HCEC 1CT (cell line): ENCODE data around the gene ARHGEF10L.
A peak's percentile ranks its signal among the peaks of the same experiment; 100 is the strongest.

Experiments used
- DNase-seq: peaks from one replicate; pipeline ENCODE4 v3.0.0-alpha.2; 2017

Gene ARHGEF10L

DNA sequence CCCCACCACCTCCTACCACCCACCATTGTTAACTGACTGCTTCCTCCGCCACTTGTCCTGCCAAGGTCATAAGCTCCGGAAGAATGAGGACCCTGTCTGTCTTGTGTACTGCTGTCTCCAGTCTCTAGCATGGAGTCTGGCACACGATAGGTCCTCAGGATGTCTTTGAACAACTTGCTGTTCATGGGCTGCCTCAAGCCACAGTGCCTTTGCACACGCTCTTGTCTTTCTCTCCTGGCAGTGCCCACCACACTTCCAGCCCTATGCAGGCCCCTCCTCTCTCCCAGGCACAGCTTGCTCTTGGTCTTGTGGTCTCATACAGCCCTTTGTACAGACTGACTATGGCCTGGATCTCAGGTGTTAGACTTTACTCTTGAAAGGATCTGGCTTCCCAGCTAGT is 97.6 kb downstream of the ARHGEF10L start:
- DNase-seq, result no peak

DNA sequence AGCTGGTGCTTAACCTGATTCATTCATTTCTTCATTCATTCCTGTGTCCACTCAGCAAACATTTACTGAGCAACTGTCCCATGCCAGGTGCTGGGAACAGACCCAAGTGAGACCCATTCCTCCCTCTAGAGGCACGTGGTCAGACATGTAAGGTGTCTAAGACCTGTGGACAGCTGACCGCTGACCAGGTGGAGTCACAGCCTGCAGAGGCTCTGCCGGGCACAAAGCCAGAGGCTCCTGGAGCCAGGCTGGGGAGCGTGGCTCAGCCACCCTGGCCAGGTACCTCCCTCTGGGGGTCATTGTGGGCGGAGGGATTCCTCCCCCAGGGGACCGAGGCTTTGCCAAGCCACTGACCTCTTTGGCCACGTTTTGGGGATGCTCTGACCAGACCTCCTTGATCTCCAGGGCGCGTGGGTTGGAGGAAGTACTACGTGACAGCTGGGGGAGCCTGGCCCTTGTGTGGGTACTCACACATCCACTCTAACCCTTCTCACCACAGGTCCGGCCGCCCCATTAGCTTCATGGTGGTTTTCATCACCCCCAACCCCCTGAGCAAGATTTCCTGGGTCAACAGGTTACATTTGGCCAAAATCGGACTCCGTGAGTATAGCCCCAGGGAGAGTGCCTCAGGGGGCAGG is 100.3 kb downstream of the ARHGEF10L start:
- DNase-seq, result no peak

DNA sequence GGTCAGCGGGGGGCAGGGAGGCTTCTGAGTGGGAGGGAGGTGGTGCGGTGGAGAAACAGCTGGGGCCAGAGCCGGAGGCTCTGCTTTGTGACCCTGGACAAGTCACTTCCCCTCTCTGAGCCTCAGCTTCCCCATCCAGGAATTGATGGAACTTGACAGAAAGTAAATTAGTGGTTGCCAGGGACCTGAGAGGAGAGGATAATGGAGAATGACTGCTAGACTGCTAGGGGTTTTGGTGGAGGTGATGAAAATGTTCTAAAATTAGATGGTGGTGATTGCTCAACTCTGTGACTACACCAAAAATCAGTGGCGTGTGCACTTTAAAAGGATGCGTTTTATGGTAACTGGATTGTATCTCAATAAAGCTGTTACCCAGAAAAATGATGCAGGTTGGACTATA is 100.9 kb downstream of the ARHGEF10L start:
- DNase-seq, result no peak

DNA sequence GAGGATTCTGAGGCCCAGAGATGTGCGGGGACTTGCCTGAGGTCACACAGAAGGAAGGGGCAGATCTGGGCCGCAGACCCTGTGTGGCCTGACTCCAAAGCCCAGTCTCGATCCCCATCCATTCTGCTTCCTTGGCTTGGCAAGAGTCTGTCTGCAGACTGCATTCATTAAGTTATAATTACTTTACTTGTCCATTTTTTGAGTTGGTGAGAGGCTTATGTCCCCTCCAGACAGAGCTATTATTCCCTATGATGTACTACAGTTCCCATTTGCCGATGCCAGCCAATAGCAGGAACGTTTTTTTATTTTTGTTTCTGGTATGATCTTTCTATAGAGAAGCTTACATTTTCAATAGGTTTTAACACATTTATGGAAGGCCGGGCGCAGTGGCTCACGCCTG is 101.5 kb downstream of the ARHGEF10L start:
- DNase-seq, result no peak

DNA sequence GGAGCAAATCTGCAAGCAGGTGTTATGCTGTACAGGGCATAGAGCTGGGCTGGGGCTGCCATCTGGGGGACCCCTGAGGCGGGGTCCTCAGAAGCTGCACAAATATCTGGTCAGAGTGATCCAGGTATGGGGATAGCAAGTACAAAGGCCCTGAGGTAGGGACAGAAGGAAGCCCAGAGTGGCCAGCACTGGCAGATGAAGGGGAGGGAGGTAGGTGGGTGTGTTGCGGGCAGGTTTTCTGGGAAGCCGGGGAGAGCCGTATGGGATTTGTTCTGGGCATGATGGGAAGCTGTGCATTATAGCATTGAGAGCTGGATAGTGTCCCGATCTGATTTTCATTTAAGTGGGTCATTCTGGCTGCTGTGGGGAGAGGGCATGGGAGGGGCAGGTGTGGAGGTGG is 102.7 kb downstream of the ARHGEF10L start:
- no peak for DNase-seq

GRCh38 chr1:17642943-17643342 is 103.4 kb downstream of the ARHGEF10L start:
- no peak for DNase-seq

- no peak for DNase-seq
Measured at GRCh38 chr1:17643861-17644703, 104.6 kb downstream of the ARHGEF10L start.

DNA sequence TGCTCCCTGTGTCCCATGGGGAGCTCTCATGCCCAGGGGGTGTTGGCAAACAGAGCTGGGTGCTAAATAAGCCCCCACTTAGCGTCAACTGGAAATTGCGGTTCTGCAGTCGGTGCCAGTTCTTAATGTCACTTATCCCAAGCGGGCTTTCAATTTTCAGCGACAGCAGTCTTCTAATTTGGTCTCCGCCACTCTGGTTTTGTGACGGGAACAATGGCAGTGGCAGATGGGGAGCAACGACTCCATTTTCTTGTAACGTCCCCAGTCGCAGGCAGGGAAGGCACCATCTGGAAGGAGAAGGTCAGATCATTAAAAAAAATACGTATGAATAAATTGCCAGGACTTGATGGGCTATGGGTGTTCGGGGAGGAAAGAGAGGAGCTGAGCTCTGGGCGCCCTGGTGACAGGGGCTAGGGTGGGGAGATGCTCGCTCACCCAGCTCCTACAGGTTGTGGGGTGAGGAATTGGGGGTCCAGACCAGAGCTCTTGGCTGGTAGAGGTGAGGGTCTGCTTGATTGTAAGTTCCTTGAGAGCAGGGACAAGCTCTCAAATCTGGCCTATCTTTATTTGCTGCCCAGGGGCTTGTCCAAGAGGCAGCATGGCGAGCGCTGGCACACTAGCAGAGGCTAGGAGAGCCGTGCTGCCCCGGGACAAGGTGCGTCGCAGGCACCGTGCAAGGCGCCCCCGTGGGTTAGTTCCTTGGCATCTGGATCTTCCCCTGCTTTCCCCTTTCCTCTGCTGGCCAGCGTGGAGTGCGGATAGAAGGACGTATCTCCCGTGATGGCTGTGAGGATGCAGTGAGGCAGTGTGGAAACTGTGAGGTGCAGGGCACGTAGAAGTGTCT is 105.8 kb downstream of the ARHGEF10L start:
- DNase-seq, result no peak

DNA sequence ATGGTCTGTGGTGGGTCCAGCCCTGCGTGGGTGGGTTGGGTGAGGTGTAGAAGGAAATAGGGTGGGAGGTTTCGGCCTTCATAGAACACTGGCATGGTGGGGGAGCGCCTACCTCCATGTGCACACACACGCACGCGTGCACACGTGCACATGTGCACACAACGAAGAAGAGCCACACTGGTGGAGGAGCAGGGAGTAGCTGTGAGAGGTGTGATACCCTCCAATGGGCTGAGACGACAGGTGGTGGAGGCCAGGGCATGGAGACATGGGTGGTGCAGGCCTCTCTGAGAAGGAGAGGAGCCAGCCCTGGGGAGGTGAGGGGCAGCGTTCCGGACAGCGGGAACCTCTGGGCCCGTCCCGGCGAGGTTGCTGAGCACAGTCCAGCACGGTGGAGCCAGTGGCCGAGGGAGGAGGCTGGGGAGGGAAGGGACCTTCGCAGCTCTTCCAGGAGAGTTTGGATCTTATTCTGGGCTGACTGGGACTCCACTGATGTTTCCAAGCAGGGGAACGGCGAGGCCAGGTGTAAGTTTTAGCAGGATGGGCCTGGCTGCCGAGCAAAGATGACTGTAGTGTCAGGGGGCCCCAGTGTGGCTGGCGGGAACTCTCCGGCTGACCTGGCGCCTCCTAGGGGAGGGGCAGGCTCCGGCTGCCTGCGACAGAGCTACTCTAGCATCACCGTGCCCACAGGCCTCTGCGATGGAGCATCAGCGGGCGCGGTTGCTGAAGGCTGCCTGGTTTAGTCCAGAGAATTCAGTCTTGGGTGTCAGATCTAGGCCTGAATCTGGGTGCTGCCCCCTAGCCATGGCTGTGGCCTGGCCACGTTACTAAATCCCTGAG is 107.2 kb downstream of the ARHGEF10L start:
- DNase-seq, result no peak

DNA sequence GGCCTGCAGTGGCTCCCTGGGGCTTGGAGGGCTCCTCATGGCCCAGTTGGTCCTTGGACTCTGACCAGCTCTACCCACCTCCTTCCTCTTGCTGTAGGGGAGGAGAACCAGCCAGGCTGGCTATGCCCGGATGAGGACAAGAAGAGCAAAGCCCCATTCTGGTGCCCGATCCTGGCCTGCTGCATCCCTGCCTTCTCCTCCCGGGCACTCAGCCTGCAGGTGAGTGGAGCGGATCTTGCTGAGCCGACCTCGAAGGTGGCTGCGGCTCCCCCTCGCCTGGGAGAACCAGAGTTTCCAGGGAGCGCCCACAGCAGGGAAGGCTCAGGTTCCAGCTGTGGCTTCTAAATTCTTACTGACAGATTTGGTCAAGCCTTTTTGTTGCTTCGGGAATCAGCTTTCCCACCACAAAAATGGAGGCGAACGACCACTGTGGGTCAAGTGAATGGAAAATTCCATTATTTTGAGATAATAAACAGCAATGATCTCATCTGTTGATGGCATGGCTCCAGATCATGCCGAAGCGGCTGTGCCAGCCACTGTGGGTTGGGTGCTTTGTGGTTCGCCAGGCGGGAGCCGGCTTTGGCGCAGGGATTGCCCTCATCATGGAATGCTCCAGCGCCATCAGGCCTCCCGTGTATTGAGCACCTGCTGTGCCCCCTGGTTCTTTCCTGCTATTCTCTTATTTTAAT is 109.1 kb downstream of the ARHGEF10L start:
- no peak for DNase-seq

DNA sequence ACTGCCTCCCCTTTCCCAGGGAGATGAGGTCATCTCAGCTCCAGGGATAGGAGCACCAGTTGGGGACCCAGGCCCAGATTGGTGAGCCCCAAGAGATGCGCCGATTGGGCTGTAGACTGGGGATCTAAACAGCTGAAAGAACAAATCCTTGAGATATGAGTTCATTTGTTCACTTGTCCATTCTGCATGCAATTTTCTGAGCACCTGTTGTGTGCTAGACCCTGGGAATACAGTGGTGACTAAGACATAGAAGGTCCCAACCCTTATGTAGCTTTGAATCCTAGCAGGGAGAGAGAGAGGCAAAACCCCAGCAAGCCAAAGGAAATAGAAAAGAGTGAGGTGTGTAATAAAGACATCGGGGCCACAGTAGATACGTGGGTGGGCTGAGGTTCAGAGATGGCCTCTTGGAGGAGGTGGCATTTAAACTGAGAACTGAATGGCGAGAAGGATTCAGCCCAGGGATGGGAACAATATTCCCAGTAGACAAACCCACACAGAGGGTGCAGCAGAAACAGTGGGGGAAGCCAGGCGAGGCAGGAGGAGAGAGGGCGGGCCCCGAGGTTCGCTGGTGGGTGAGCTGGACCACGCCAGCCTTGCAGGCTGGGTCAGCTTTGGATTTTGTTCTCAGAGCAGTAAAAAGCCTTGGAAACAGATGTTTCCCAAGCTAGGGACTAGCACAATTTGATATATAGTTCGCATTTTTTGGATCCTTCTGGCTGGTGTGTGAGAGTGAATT is 110.0 kb downstream of the ARHGEF10L start:
- no peak for DNase-seq

DNA sequence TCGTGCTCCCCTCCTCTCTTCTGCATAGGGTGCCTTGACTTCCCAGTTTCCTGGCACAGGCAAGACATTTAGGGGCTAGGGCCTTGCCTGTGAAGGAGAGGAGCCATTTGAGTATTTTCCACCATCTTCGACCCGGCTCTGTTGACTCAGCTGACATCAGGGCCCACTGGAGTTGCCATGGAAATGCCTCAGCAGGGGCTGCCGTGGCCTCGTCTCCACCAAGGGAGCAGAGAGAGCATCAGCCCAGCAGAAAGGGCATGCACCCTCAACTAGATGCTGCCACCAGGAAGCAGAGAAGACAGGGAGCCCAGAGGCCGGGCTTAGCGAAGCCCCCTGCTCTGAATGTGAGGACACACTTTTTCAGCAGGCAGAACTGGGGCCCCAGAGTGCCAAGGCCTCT is 113.8 kb downstream of the ARHGEF10L start:
- DNase-seq, result no peak

DNA sequence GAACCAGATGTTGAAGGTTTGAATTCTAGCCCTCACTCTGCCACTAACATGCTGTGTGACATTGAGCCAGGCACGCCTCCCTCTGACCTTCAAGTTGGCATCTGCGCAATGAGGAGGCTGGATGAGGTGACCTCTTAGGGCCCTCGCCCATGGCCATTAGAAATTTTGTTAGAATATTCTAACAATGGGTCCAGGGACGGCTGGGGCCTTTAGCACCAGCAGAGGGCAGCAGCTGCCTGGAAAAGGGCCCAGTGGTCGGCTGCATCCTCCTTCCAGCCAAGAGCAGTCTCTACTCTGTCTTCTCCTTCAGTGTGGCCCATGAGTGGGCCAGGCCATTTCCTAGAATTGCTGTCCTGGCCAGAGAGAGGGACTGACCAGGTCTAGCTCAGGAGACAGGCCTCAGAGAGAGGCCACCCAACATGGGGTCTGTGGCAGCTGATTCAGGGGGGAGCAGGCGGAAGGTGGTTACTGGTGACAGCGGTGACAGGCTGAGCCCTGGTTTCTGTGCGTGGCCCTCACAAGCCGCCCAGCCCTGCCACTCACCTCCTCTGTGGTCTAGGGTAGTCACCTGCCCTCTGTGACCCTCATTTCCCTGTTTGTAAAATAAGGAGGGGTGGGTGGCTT is 114.3 kb downstream of the ARHGEF10L start:
- DNase-seq, result peak; percentile 25

DNA sequence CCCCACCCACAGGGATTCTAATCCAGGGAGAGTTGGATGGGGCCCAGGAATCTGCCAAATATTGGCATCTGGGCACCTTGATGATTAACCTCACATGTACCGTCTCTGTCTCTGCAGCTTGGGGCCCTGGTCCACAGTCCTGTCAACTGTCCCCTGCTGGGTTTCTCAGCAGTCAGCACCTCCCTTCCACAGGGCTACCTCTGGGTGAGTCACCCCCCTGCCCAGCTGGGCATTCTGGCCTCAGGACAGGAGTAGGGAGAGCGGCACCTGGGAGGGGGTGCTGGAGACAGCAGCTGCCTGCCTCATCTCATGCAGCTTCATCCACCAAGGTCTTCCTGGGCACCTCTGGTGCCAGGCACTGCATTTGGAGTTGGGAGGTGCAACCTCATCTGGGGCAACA is 115.0 kb downstream of the ARHGEF10L start:
- no peak for DNase-seq

DNA sequence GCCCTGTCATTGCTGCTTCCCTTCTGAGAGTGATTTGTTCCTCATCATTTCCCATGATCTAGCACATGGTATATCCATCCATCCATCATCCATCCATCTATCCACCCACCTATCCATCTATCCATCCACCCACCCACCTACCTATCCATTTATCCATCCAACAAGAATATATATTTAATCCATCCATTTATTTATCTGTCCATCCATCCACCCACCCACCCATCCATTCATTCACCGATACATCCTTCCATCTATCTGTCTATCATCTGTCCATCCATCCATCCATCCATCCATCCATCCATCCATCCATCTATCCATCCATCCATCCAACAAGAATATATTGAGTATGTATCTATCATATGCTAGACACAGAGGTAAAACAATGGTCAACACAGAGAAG is 115.7 kb downstream of the ARHGEF10L start:
- DNase-seq, result no peak

DNA sequence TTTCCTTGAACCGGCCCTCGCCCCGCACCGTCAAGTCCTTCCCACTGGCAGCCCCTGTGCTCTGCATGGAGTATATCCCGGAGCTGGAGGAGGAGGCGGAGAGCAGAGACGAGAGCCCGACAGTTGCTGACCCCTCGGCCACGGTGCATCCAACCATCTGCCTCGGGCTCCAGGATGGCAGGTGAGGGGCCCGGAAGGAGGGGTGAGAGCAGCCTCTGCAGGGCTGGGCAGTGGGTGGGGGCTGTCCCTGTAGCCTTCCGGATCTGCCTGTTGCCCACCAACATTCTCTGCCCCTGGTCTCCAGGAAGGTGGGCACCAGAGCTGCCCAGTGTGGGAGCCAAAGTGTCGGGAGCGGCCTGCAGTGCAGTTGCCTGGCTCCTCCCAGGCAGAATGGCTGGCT is 116.4 kb downstream of the ARHGEF10L start:
- DNase-seq, result no peak

- no peak for DNase-seq
Measured at GRCh38 chr1:17657436-17657835, 117.9 kb downstream of the ARHGEF10L start.

DNA sequence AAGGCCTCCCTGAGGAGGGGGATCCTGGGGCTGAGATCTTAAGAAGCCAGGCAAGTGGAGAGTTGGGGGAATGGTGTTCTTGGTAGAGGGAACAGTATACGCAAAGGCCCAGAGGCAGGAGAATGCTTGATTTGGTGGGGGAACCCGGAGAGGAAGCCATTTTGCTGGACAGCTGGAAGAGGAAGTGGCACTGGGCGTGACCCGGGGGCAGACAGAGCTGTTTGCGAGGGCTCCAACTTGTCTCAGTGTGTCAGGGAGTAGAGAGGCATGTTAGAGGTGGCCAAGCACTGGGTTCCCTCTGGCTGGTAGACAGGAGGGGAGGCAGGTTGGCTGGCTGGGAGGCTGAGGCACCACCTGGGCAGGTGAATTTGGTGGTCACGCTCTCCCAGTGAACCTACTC is 119.3 kb downstream of the ARHGEF10L start:
- no peak for DNase-seq

DNA sequence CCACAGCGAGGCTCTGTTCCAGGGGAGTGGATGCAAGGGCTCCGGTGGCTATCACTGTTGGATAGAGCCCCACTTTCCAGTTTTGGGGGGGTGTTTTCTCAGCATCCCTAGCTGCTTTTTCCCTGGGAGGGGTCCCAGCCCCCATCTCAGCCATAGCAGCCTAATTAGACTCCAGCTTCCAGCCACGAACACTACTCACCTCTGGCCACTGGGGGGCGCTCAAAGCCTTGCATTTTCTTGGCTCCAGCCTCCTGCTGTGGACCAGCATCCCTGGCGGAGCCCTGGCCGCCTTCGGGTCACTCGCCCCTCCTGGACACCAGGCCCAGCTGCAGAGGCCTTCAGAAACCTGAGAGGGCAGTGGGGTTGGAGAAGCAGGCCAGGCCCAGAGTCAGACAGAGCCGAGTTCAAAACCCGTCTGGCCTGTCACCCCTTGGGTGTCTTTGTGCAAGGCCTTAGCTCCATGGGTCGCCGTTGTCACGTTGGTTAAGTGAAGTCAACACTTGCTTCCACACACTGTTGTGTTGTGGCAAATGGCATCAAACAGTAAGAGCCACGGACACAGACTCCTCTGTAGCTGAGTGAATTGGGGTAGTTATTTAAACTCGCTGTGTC is 122.2 kb downstream of the ARHGEF10L start:
- peak; percentile 18 for DNase-seq

- DNase-seq, result no peak
Measured at GRCh38 chr1:17662296-17662695, 122.8 kb downstream of the ARHGEF10L start.
